Left ventricle myocardium inferior (tissue), 1 donor: ENCODE data around the gene PPP6C. TPM values are rescaled to one million over a fixed set of nuclear protein-coding genes. Genes with fewer than 3 reads are reported as not detected.
"Not testable (repeated sequence)": the region's sequence is repeated elsewhere in the genome, so short reads cannot be mapped to it uniquely, and the experiment has no call there.

Experiments
- DNase-seq: peaks from one replicate; pipeline ENCODE4 v3.0.0-alpha.2; 2020
- H3K27ac ChIP-seq: fragments of 200-600 bp; replicated peaks from 2 replicates; pipeline ENCODE4 v1.8.0; 2021
- H3K27me3 ChIP-seq: fragments of 200-600 bp; 2 replicates; pipeline ENCODE4 v1.8.0; 2021; ENCODE audit warnings: low read depth
- H3K36me3 ChIP-seq: fragments of 200-600 bp; 2 replicates; pipeline ENCODE4 v1.8.0; 2021
- H3K4me1 ChIP-seq: fragments of 200-600 bp; 2 replicates; pipeline ENCODE4 v1.8.0; 2021
- H3K4me3 ChIP-seq: fragments of 200-600 bp; 2 replicates; pipeline ENCODE4 v1.8.0; 2021; ENCODE audit warnings: mild to moderate bottlenecking, moderate library complexity
- H3K9me3 ChIP-seq: fragments of 200-600 bp; replicated peaks from 2 replicates; pipeline ENCODE4 v1.8.0; 2021
- intact Hi-C: fragments of 100-400 bp; cut with micrococcal nuclease; formaldehyde crosslinking; loops from one replicate; pipeline ENCODE4 v1.11.0; 2022
- total RNA-seq: library from RNA; stranded (reverse); fragmentation: NEBNext Ultra II Directional; extraction: Animal tissue kit (Norgen Biotek cat#: 25700); gene quantifications from one replicate; pipeline ENCODE4 v1.2.1, GENCODE V29; 2021
- TF ChIP-seq, protein P1 (sequence below): fragments of 200-600 bp; IDR thresholded peaks from 2 replicates; pipeline ENCODE4 v1.8.0; 2021; ENCODE audit warnings: antibody characterized with exemption, mild to moderate bottlenecking, borderline replicate concordance
- donor health status: DM: no; HTN: yes; CAD: no; lungs with severe emphysema.

Gene PPP6C
- total RNA-seq, 1 donor from 2014 or later, result 36.4 TPM

- H3K36me3 ChIP-seq, result no peaks in the 10 kb centered on the region
- TF ChIP-seq, protein P1, sequence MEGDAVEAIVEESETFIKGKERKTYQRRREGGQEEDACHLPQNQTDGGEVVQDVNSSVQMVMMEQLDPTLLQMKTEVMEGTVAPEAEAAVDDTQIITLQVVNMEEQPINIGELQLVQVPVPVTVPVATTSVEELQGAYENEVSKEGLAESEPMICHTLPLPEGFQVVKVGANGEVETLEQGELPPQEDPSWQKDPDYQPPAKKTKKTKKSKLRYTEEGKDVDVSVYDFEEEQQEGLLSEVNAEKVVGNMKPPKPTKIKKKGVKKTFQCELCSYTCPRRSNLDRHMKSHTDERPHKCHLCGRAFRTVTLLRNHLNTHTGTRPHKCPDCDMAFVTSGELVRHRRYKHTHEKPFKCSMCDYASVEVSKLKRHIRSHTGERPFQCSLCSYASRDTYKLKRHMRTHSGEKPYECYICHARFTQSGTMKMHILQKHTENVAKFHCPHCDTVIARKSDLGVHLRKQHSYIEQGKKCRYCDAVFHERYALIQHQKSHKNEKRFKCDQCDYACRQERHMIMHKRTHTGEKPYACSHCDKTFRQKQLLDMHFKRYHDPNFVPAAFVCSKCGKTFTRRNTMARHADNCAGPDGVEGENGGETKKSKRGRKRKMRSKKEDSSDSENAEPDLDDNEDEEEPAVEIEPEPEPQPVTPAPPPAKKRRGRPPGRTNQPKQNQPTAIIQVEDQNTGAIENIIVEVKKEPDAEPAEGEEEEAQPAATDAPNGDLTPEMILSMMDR, result no peak
- intact Hi-C loops, result no loop called here
- H3K9me3 ChIP-seq, result peaks cover 12% of the 10 kb centered on the region
- DNase-seq, result no peak
- no peak overlapping the region for H3K4me3 ChIP-seq
- H3K4me1 ChIP-seq, result no peaks in the 10 kb centered on the region
- H3K27ac ChIP-seq, result no peak overlapping the region
- H3K27me3 ChIP-seq, result no peaks in the 10 kb centered on the region
Measured at GRCh38 chr9:125110464-125110863, 79.1 kb downstream of the PPP6C start.

DNA sequence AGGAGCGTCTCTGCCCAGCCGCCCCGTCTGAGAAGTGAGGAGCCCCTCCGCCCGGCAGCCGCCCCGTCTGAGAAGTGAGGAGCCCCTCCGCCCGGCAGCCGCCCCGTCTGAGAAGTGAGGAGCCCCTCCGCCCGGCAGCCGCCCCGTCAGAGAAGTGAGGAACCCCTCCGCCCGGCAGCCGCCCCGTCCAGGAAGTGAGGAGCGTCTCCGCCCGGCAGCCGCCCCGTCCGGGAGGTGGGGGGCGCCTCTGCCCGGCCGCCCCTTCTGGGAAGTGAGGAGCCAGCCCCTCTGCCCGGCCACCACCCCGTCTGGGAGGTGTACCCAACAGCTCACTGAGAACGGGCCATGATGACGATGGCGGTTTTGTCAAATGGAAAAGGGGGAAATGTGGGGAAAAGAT is 81.1 kb downstream of the PPP6C start:
- intact Hi-C loops, H3K36me3 ChIP-seq, H3K27ac ChIP-seq, H3K27me3 ChIP-seq, DNase-seq, H3K4me3 ChIP-seq, H3K4me1 ChIP-seq: not testable (repeated sequence)
- peaks cover 12% of the 10 kb centered on the region for H3K9me3 ChIP-seq

GRCh38 chr9:125106285-125106893 is 83.2 kb downstream of the PPP6C start:
- TF ChIP-seq, protein P1, result no peak
- intact Hi-C loops, result no loop called here
- no peaks in the 10 kb centered on the region for H3K36me3 ChIP-seq

DNA sequence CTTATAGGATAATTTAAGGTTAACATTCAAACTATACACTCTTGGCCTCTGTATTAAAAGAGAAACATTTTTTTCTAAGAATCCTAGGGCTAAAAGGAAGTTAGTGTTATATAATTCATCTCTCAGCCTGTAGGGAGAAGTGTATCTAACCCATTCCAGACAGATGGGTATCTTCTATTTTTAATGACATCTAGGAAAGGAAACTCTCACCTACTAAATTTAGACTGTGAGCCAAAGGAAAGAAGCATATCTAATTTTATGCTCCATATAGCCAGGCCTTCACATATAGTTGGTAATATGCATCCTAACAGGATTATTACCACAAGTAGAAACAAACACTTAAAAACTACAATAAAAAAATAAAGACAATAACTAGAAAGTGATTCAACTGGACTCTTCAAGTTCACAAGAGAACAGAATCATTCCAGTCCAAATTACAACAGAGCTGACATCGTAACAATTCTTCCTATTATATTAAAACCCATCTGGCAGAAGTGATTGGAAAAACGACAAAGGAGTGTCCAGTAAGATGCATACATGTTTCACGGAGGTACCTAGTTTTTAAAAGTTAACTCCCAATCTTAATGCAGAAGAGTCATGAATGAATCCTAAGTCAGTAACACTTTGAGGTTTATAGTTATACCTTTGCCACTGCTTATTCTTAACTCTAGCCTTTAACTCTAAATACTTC is 85.7 kb downstream of the PPP6C start:
- Histone ChIP-seq H3K4me3 (no peak overlapping the region), H3K27me3 (no peaks in the 10 kb centered on the region), H3K27ac (no peak overlapping the region), H3K9me3 (no peaks in the 10 kb centered on the region), H3K4me1 (peaks cover 15% of the 10 kb centered on the region), H3K36me3 (no peaks in the 10 kb centered on the region)
- intact Hi-C loops, result no loop called here
- DNase-seq, result no peak
- TF ChIP-seq, protein P1, result no peak

More at GRCh38 chr9:125106285-125106893, 83.2 kb downstream of the PPP6C start:
- no peak overlapping the region for H3K27ac ChIP-seq
- H3K4me3 ChIP-seq, result no peak overlapping the region
- H3K9me3 ChIP-seq, result no peaks in the 10 kb centered on the region
- H3K4me1 ChIP-seq, result peaks cover 8% of the 10 kb centered on the region
- no peak for DNase-seq
- no peaks in the 10 kb centered on the region for H3K27me3 ChIP-seq

GRCh38 chr9:125103021-125103420 is 86.6 kb downstream of the PPP6C start:
- H3K36me3 ChIP-seq, result no peaks in the 10 kb centered on the region
- no peak for DNase-seq
- peaks cover 15% of the 10 kb centered on the region for H3K4me1 ChIP-seq
- no peak overlapping the region for H3K27ac ChIP-seq
- H3K27me3 ChIP-seq, result no peaks in the 10 kb centered on the region
- no peak overlapping the region for H3K4me3 ChIP-seq
- intact Hi-C loops, result no loop called here
- TF ChIP-seq, protein P1, result no peak
- H3K9me3 ChIP-seq, result no peaks in the 10 kb centered on the region

- Histone ChIP-seq H3K27me3 (no peaks in the 10 kb centered on the region), H3K9me3 (no peaks in the 10 kb centered on the region), H3K36me3 (no peaks in the 10 kb centered on the region), H3K27ac (no peak overlapping the region), H3K4me1 (peaks cover 15% of the 10 kb centered on the region), H3K4me3 (no peak overlapping the region)
- intact Hi-C loops, result no loop called here
- no peak for DNase-seq
- TF ChIP-seq, protein P1, result no peak
Measured at GRCh38 chr9:125100822-125101221, 88.8 kb downstream of the PPP6C start.
